HG02678 (cell line): ENCODE measurements around the gene TOM1L1.
"Not testable (repeated sequence)": the region's sequence is repeated elsewhere in the genome, so short reads cannot be mapped to it uniquely, and the experiment has no call there.

Source experiments
- ATAC-seq: cut with Tn5 transposase; IDR thresholded peaks from one replicate; pipeline ENCODE4 v1.9.1; 2021; ENCODE audit warnings: mild to moderate bottlenecking, moderate library complexity; ENCODE audit not compliant: unreplicated experiment

The TOM1L1 gene, protein sequence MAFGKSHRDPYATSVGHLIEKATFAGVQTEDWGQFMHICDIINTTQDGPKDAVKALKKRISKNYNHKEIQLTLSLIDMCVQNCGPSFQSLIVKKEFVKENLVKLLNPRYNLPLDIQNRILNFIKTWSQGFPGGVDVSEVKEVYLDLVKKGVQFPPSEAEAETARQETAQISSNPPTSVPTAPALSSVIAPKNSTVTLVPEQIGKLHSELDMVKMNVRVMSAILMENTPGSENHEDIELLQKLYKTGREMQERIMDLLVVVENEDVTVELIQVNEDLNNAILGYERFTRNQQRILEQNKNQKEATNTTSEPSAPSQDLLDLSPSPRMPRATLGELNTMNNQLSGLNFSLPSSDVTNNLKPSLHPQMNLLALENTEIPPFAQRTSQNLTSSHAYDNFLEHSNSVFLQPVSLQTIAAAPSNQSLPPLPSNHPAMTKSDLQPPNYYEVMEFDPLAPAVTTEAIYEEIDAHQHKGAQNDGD

GRCh38 chr17:54900457-54901229 is at the start of gene TOM1L1:
Gene TOM1L1, plus strand, starts transcription at chr17:54900852. Its CDS starts 14 bp downstream, at chr17:54900866.
- ATAC-seq, result peak; percentile 63

DNA sequence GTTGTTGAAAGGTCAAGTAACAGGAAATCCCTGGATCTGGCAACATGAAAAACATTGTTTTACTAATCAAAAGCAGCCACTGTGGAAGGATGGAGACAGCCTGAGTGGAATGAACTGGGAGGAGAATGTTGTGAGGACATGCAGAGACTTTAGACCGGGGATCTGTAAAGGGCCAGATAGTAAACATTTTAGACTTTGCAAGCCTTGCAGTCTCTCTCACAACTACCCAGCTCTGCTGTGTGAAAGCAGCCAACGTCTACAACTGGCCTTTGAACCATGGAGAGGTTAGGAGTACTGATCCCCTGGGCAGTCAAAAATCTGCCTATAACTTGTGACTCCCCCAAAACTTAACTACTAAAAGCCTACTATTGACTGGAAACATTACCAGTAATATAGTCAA is 41.5 kb upstream of the TOM1L1 start:
- ATAC-seq, result no peak

DNA sequence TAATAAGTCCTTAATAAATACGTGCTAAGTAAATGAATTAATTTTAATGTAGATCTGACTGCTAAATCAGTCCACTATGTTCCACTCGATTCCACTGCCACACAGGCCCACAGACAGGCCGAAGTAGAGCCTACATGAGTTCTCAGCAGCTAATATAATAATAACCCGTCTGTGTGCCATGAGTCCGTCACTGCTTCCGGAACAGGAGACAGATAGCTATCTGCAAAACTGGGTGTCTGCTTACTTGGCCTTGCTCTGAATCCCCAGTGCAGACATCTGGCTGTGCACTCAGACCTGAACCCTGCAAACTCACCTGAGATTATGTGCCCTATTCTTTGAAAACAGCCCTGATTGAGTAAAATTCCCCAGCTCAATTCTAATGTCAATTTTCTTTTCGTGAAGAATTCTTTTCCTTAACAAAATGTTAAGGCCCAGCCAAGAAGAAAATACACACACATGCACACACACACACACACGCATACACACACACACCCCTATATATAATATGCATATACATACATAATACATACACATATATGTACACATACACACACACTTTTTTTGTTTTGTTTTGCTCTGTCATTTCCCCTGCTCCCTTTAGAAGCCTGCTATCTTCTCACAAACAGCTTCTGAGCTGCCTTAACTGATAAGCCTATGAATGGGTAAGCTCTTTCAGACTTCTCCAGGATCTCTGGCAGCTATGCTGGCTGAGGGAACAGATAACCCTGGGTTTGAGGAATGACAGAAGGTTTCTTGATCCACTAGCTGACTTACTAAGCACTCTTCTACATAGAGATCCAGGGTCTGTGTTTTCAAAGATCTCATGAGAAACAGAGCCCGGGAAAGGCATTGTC is 39.8 kb upstream of the TOM1L1 start:
- no peak for ATAC-seq

DNA sequence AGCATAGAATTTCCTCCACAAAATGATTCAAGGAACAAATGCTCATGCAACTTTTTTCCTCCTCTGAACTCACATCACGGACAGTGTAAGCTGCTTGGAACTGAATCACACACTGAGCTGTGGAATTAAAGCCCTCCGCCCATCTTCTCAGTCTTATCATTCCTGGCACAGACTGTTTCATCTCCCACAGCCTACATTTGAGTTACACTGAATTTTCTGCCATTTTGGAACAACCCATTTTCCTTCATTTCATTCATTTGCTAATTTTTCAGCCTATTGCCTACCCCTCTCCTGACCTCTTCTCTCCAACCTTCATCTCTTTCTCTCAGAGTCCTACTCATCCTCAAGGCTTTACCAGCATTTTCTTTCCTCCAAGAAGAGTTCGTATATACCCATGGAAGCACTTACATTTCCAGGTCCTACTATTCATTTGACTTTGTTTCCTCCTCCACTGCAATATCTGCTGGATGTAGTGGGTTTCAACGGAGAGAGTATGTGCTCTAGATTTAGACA is 39.1 kb upstream of the TOM1L1 start:
- no peak for ATAC-seq

DNA sequence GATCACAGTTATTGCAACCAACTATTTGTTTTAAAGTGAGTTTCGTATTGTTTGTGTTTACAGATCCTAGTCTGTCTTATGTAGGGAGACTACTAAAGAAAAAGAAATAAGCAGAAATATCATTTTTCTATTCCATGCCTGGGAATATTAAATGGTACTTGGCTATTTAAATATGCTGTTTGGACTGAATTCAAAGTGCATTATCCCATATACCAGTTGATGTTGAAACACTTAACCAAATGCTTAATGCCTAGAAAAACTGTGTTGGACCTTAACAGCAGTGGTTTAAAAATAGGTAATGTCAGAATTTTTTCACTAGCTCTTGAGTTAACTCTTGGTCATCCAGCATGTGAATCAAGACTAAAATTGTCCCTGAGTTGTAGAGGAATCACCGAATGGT is 37.5 kb upstream of the TOM1L1 start:
- no peak for ATAC-seq

- no peak for ATAC-seq
These were observed 36.6 kb upstream of the TOM1L1 start for GRCh38 chr17:54864070-54864469.

- no peak for ATAC-seq
These were observed 35.9 kb upstream of the TOM1L1 start for GRCh38 chr17:54864636-54865356.

GRCh38 chr17:54867634-54868033 is 33.0 kb upstream of the TOM1L1 start:
- ATAC-seq, result no peak

DNA sequence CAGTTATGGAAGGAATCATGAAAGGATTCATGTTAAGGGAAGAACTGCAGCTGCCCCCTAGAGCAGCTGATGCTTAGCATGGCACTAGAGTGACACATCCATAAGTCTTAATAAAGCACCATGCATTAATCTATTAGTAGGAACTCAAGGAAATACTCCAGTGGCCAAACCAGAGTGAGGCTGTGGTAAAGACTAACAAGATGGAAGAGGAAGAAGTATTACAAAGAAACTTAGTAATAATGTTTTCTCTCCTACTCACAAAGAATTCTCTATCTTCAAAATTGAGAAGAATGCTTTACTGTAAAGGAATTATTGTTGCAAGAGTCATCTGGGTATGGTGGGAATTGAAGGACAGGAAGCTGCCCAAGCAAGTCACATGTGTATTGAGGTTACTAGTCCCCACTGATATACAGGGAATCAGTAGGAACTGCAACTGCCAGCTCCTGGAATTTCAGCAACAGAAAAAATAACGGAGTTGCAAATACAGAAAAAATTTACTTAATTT is 29.9 kb upstream of the TOM1L1 start:
- no peak for ATAC-seq

DNA sequence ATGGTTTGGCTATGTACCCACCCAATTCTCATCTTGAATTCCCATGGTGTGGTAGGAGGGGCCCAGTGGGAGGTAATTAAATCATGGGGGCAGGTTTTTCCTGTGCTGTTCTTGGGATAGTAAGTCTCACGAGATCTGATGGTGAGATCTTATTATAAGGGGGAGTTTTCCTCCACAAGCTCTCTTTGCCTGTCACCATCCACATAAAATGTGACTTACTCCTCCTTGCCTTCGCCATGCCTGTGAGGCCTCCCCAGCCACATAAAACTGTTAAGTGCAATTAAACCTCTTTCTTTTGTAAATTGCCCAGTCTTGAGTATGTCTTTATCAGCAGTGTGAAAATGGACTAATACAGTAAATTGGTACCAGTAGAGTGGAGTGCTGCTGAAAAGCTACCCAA is 24.7 kb upstream of the TOM1L1 start:
- ATAC-seq, result not testable (repeated sequence)

- ATAC-seq, result no peak
These were observed 23.9 kb upstream of the TOM1L1 start for GRCh38 chr17:54876656-54877195.

DNA sequence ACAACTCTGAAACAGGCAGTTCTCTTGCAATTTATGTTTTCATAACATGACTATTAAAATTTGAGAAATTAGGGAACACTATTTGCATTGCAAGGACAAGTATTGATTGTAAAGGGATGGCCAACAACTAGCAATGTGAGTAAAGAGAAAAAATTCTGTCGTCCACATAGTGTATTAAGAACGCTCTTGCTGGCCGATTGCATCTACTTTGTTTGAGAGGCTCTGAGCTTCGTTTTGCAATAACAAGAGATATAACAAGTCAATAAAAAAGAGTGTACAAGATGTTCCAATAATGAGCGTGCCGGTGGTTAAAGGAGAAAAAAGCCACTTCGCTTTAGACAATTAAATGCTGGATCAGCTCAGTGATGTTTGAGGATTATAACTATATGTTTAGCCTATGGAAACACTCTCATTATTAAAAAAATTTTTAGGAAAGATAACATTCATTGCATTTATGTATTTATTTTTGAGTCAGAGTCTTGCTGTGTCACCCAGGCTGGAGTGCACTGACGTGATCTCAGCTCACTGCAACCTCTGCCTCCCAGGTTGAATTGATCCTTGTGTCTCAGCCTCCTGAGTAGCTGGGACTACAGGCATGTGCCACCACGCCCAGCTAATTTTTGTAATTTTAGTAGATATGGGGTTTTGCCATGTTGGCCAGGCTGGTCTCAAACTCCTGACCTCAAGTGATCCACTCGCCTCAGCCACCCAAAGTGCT is 19.2 kb upstream of the TOM1L1 start:
- no peak for ATAC-seq

DNA sequence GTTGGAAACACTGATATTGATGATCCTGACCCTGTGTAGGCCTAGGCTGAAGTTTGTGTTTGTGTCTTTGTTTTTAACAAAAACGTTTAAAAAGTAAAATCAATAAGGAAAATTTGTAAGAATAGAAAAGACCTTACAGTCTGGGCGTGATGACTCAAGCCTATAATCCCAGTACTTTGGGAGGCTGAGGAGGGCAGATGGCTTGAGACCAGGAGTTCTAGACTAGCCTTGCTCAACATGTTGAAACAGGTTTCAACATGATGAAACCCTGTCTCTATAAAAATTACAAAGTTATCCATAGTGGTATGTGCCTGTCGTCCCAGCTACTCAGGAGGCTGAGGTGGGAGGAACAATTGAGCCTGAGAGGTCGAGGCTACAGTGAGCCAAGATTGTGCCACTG is 18.3 kb upstream of the TOM1L1 start:
- no peak for ATAC-seq

GRCh38 chr17:54882950-54883349 is 17.7 kb upstream of the TOM1L1 start:
- no peak for ATAC-seq

- ATAC-seq, result no peak
These were observed 16.7 kb upstream of the TOM1L1 start for GRCh38 chr17:54883939-54884338.

GRCh38 chr17:54887787-54888186 is 12.9 kb upstream of the TOM1L1 start:
- ATAC-seq, result no peak

GRCh38 chr17:54888254-54888653 is 12.4 kb upstream of the TOM1L1 start:
- ATAC-seq, result no peak

DNA sequence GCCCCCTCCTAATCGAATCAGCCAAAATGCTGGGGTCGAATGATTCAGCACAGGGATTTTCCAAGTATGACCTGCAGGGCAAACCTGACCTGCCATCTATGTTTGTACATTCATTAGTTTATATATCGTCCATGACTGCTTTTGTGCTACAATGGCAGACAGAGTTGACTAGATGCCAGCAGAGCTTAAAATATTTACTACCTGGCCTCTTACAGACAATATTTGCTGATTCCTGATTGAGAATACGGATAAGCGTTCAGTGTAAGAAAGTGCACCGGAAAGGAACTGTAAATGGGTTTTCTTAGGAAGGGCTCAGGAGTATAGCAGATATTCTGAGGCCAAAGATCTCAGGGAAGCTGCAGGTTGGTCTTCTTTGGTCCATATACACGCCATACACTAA is 11.7 kb upstream of the TOM1L1 start:
- no peak for ATAC-seq

- ATAC-seq, result no peak
These were observed 9.4 kb upstream of the TOM1L1 start for GRCh38 chr17:54891176-54891821.
